GM06990 (cell line): ENCODE measurements around the gene GIT1.
A peak's percentile ranks its signal among the peaks of the same experiment; 100 is the strongest.

Source experiments
- DNase-seq: peaks from one replicate; pipeline ENCODE4 v3.0.0-alpha.2; 2011; ENCODE audit not compliant: insufficient read length; ENCODE audit errors: extremely low read depth
- H3K27me3 ChIP-seq: replicated peaks from 2 replicates; pipeline ENCODE4 v1.6.0; 2011; ENCODE audit warnings: low read length; ENCODE audit not compliant: control insufficient read depth, insufficient read depth
- H3K36me3 ChIP-seq: 2 replicates; pipeline ENCODE4 v1.5.1; 2011; ENCODE audit warnings: low read length; ENCODE audit not compliant: control insufficient read depth, insufficient read depth
- H3K4me3 ChIP-seq: replicated peaks from 2 replicates; pipeline ENCODE4 v1.5.1; 2011; ENCODE audit warnings: low read depth, mild to moderate bottlenecking, control low read depth, low read length
- CTCF ChIP-seq: IDR thresholded peaks from 2 replicates; pipeline ENCODE4 v1.5.1; 2011; ENCODE audit warnings: low read length, control low read depth, mild to moderate bottlenecking, inconsistent platforms; ENCODE audit not compliant: insufficient read depth, poor library complexity, severe bottlenecking

GIT1 gene

GRCh38 chr17:29581583-29582253 is 7.7 kb downstream of the GIT1 start:
- Histone ChIP-seq H3K4me3 (no peak overlapping the region), H3K36me3 (peaks cover 19% of the 10 kb centered on the region), H3K27me3 (no peaks in the 10 kb centered on the region)
- DNase-seq, result no peak
- no peak for TF ChIP-seq CTCF

GRCh38 chr17:29579866-29580771 is 9.3 kb downstream of the GIT1 start:
- H3K4me3 ChIP-seq, result no peak overlapping the region
- DNase-seq, result peak; percentile 63
- TF ChIP-seq CTCF, result peak; percentile 85
- H3K36me3 ChIP-seq, result peaks cover 27% of the 10 kb centered on the region
- H3K27me3 ChIP-seq, result no peaks in the 10 kb centered on the region

GRCh38 chr17:29578626-29579485 is 10.6 kb downstream of the GIT1 start:
- no peaks in the 10 kb centered on the region for H3K27me3 ChIP-seq
- DNase-seq, result no peak
- no peak overlapping the region for H3K4me3 ChIP-seq
- peaks cover 36% of the 10 kb centered on the region for H3K36me3 ChIP-seq
- TF ChIP-seq CTCF, result no peak

- H3K4me3 ChIP-seq, result no peak overlapping the region
- TF ChIP-seq CTCF, result no peak
- DNase-seq, result no peak
- H3K27me3 ChIP-seq, result no peaks in the 10 kb centered on the region
- peaks cover 37% of the 10 kb centered on the region for H3K36me3 ChIP-seq
These were observed 11.8 kb downstream of the GIT1 start for GRCh38 chr17:29577385-29578211.

GRCh38 chr17:29577001-29577370 is 12.5 kb downstream of the GIT1 start:
- no peak for DNase-seq
- peaks cover 33% of the 10 kb centered on the region for H3K36me3 ChIP-seq
- H3K27me3 ChIP-seq, result no peaks in the 10 kb centered on the region
- H3K4me3 ChIP-seq, result no peak overlapping the region
- no peak for TF ChIP-seq CTCF
